GM19238 (cell line): ENCODE measurements around the gene FANCD2.
"Not testable (repeated sequence)": the region's sequence is repeated elsewhere in the genome, so short reads cannot be mapped to it uniquely, and the experiment has no call there.

Experiments
- DNase-seq: peaks from one replicate; pipeline ENCODE4 v3.0.0; 2011; ENCODE audit warnings: low spot score; ENCODE audit not compliant: insufficient read length

FANCD2 gene

DNA sequence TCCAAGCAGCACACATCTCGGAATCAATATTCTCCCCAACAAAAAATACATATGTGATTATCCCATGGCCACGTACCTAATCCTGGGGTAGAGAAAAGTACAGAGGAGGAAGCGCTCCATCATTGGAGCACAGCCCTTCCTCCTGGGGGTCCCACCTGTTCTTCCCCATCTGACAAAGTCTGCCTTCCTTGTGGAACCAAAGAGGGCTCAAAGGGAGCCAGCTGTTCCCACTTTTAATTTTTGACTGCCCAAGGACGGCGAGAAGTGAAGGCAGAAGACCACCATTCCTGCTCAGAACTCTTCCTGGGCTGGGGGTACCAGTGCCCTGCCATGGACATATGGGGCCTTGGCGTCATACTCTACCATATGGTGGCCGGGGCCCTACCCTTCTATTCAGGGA lies 14.1 kb upstream of the FANCD2 start:
- no peak for DNase-seq

DNA sequence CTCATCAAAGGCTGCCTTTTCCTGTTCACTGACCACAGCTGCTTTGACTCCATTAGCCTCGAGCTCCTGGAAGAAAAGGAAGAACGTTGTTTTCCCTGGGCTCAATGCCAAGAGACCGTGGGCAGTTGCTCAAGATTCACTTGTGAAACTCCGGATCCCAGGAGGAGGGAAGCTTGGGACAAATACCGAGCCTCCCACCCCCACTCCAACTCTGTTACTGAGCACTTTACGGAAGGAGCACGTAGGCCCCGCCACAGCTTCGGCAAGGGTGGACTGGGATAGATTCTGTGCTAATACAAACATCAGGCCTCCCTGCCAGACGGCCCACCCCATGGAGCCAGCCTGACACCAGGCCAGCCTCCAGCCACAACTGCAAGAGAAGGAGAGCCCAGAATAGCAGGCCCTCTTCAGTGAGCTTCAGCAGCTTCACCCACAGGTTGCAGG lies 10.8 kb upstream of the FANCD2 start:
- DNase-seq: no peak

DNA sequence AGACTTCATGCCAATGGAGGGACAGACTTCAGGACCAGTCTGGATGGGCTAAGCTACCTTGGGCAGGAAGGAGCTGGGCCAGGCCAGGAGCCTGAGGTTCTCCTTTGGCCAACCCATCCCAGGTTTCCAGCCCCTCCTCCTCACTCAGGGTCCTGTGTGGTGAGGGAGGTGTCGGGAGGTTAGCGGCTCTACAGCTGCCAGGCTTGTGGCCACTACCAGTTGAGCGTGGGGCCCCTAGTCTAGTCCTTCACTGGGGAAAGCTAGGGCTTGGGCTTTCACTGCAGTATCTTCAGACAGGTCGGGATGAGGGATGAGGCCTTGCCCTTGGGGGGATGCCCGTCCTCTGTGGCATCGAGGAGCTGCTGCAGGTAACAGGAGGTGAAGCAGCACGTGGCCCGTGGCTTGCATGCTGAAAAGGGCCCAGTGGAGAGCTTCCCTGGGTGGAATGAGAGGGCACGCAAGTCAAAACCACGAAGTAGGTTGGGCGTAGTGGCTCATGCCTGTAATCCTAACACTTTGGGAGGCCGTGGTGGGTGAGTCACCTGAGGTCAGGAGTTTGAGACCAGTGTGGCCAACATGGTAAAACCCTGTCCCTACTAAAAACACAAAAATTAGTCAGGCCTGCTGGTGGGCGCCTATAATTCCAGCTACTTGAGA lies 8.5 kb upstream of the FANCD2 start:
- DNase-seq: no peak

DNA sequence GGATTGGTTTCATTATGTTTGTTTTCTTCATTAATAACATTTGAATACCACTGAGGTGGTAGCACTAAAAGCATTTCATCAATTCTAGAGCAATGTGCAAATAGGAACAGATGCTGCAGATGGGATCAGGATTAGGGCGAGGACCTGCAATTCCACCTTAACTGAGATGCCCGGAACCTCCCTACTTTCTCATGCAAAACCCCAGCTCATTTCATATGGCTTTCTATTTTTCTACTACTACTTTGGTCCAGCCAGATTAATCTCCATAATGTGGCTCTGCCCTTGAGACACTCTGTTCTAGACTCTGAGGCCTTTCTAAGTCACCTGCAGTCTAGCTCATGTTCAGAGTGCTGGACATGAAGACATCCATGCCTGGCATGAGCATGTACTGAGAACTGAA lies 7.4 kb upstream of the FANCD2 start:
- DNase-seq: not testable (repeated sequence)

DNA sequence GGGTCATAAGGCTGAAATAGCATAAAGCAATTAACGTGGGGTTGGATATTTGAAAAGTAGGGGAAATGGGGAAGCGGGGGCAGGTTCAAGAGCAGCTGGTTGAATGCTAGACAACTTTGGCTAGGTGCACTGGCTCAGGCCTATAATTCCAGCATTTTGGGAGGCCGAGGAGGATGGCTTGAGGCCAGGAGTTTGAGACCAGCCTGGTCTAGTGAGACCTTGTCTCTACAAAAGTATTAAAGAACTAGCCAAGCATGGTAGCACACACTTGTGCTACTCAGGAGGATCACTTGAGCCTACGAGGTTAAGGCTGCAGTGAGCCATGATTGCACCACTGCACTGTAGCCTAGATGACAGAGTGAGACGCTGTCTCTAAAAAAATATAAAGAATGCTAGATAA lies 6.9 kb upstream of the FANCD2 start:
- DNase-seq: no peak

DNA sequence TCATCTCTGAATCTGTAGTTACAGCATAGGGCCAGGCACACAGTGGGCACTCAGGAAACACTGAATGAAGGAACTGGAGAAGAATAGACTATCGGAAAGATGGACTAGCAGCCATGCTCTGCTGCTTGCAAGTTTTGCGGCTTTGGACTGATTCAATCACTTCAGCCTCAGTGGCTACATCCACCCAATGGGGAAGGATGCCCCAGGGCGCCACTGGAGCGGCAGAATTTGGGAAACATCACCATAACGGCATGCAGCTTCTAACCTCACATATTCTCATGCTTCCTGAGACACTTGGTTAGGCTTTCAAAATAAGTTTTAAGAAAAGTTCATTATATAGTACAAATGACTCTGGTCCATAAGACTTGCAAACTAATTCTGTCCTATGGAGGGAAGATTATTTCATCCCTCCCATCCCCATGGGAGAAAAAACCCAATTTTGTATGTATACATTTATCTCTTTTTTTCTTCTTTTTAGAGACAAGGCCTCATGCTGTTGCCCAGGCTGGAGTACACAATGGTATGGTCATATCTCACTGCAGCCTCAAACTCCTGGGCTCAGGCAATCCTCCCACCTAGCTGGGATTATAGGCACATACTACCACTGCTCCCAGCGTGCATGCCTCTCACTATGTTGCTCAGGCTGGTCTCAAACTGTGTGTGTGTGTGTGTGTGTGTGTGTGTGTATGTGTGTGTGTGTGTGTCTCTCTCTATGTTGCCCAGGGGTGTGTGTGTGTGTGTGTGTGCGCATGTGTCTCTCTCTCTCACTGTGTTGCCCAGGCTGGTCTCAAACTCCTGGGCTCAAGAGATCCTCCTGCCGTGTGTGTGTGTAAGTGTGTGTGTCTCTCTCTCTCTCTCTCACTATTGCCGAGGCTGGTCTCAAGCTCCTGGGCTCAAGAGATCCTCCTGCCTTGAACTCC lies 4.1 kb upstream of the FANCD2 start:
- DNase-seq: no peak

DNA sequence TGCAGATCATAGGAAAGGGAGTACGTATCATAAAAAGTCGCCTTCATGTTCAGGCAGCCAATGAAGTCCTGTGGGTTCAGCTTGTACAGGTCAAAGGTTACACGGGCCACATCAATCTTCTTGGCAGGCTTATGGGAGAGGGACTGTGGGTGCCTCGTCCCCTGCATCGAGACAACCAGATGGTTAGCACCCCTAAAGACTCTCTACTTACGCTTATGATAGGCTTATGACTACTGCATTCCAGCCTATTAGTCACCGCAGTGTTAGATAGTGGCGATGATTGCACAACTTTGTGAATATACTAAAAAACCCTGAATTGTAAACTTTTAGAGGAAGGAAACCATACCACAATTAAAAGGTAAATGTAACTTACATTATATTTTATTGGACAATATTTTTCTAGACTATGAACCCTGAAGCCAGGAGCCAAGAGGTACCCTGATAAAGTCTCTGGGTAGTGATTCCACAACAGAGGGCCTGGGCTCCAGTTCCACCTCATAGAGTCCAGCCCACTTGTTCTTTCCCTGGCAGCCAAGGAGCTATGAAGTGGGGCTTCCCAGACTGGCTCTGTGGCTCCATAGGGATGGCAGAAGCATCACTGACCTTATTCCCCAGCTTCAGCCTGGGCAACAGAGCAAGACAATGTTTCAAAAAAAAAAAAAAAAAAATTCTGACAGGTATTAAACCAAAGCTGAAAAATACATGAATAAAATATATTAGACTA lies 2.5 kb upstream of the FANCD2 start:
- DNase-seq: no peak

DNA sequence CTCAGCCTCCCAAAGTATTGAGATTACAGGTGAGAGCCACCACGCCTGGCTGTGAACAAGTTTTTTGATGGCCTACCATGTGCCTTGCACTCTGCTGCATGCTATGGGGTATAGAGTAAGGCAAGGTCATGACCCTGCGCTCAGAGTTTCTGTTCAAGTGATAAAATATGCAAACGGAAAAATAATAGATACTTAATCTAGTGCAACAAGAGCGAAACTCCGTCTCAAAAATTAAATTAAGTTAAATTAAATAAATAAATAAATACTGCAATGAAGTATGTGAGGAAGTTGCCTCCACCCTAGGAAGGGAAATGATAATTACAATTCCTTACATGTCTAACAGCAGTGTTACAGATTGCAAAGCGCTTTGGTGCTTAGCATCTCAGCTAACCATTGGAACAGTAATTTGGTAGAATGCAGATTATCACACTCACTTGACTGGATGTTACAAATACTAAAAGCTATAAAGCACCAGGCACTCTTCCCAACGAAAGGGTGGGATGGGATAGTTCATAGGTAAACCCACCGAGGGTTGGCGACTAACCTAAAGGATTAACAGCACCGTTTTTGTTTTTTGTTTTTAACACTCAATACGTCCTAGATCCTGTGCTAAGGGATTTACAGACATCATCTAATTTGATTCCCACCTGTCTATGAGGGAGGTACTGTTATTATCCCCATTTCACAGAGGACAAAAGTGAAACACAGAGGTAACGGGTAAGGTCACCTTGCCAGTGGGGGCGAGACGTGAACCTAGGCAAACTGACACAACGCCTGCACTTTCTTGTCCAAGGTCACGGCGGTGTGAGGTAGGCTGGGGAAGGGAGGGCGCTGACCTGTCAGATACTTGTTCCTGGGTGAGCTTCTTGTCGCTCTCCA lies 793 bp upstream of the FANCD2 start:
- DNase-seq: no peak

DNA sequence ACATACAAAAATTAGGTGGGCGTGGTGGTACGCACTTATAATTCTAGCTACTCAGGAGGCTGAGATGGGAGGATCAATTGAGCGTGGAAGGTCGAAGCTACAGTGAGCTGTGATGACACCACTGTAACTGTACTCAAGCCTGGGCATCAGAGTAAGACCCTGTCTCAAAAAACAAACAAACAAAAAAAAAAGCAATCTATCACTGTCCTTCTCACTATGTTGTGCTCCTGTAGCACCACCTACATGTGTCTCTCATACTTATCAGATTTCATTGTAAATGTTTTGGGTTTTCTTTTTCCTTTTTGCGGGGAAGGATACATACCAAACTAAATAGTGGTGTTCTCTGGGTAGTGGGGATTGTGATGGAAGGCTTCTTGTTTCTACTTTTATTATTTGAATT lies 14.8 kb downstream of the FANCD2 start:
- DNase-seq: no peak

DNA sequence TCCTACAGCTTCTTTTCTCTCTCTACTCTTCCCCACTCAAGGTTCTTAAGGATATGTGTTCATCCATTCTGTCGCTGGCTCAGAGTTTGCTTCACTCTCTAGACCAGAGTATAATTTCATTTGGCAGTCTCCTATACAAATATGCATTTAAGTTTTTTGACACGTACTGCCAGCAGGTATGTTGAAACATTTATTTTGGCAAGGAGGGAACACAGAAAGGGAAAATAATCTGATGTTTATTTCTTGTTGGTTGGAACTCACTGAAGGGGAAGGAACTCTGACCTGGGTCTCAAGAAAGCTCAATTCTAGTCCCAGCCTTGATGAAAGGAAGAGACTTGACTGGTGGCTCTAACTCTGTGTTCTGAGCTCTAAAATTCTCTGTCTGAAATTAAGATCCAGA lies 21.6 kb downstream of the FANCD2 start:
- DNase-seq: no peak

DNA sequence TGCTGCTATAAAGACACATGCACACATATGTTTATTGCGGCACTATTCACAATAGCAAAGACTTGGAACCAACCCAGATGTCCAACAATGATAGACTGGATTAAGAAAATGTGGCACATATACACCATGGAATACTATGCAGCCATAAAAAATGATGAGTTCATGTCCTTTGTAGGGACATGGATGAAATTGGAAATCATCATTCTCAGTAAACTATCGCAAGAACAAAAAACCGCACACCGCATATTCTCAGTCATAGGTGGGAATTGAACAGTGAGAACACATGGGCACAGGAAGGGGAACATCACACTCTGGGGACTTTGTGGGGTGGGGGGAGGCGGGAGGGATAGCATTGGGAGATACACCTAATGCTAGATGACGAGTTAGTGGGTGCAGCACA lies 26.8 kb downstream of the FANCD2 start:
- not testable (repeated sequence) for DNase-seq

DNA sequence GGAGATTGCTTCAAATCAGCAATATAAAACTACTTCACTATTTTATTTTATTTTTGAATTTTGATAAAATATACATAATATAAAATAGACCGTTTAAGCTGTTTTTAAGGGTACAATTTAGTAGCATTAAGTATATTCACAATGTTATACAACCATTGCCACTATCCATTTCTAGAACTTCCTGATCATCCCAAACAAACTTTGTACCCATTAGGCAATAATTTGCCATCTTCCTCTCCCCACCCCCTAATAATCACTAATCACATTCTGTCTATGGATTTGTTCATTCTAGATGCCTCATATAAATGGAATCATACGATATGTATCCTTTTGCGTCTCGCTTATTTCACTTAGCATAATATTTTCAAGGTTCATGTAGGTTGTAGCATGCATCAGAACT lies 28.9 kb downstream of the FANCD2 start:
- no peak for DNase-seq

DNA sequence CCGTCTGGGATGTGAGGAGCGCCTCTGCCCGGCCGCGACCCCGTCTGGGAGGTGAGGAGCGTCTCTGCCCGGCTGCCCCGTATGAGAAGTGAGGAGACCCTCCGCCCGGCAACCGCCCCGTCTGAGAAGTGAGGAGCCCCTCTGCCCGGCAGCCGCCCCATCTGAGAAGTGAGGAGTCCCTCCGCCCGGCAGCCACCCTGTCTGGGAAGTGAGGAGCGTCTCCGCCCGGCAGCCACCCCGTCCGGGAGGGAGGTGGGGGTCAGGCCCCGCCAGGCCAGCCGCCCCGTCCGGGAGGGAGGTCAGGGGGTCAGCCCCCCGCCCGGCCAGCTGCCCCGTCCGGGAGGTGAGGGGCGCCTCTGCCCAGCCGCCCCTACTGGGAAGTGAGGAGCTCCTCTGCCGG lies 43.8 kb downstream of the FANCD2 start:
- not testable (repeated sequence) for DNase-seq

DNA sequence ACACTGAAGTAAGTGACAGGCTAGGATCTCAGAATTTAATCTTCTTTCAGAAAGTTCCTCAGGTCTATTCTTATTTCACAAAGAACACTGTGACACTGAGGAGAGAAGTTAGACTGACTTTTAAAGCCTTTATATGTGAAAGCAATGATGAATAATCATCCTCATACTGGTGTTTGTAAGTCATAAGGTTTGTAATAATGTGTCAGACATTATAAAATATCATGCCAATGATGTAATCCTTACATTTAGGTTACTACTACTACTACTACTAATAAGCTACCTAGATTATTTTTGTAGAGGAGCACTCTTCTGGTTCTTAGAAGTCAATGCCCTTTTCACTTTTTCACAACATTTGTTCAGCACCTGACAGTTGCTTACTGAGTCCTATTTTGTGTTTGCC lies 48.4 kb downstream of the FANCD2 start:
- DNase-seq: no peak

DNA sequence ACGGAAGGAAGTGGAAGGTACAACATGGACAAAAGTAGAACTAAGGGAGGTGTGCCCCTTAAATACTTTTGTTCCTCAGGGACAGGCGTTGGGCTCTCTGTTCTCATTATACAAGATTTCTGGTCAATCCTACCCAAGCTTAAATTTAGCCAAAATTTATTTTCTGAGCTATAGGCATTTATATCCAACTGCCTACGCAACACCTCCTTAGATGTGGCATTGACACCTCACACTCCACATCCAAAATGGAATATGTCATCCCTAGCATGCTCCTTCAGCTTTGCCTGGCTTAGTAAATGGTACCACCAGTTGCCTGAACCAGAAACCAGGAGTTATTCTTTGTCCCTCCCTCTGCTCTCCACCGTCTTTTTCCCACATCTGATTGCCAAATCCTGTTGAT lies 55.6 kb downstream of the FANCD2 start:
- no peak for DNase-seq

DNA sequence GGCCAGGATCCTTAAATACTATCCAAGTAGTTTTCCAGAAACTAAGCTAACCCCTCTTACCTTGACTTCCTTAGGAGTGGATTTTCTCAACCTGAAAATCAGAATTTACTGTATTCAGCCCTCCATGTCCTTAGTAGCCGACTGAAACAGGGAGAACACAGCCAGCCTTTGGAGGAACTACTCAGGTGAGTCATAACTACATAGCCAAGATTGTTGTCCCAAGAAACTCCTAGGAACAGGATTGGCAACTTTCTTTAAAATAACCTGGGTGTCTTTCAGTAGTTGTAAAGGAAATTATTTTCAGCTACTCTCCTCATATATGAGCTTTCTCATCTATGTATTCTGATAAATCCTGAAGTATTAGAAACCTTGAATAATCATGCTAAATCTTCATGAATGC lies 59.5 kb downstream of the FANCD2 start:
- no peak for DNase-seq

DNA sequence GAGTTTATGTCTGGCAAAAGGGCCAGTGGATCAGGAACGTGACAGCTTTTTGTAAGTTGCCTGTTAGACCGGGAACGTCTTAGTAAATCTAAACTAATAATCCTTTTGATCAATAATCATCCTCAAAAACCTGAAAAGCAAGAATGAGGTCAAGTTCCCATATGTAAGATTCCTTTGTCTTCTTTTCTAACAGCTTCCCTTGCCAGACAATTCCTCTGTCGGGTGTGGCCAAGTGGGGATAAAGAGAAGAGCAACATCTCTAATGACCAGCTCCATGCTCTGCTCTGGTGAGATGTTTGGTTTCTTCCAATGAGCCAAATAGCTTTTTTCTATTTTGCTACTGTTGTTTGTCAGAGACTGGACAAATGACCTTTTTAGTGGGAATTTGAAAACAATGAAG lies 62.0 kb downstream of the FANCD2 start:
- DNase-seq: no peak

DNA sequence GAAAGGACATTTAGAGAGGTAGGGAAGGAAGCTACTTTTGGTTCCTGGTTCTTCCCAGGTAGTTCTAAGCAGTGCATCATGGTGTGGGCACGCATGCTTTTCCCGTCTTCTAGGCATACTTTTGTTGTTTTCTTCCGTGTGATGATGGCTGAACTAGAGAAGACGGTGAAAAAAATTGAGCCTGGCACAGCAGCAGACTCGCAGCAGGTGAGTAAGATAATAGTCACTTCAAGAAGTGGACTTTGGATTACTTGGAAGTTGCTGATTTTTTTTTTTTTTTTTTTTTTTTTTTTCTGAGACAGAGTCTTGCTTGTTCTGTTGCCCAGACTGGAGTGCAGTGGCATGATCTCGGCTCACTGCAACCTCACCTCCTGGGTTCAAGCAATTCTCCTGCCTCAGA lies 63.9 kb downstream of the FANCD2 start:
- DNase-seq: no peak

DNA sequence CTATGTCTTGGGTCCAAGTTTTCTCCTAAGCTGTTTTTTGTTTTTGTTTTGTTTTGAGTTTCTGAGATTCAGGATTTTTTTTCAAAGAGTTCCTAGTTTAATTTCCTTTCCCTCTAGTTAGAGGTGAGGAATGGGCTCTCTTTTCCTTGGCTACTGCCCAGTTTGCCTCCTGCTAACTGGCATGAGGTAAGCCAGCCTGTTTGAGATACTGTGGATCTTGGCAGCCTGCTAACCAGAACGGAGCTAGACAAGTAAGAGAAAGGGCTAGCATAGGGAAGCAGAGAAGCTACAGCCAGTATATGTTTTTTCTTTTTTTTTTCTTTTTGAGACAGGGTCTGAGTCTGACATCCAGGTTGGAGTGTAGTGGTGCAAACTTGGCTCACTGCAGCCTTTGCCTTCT lies 64.5 kb downstream of the FANCD2 start:
- DNase-seq: not testable (repeated sequence)

DNA sequence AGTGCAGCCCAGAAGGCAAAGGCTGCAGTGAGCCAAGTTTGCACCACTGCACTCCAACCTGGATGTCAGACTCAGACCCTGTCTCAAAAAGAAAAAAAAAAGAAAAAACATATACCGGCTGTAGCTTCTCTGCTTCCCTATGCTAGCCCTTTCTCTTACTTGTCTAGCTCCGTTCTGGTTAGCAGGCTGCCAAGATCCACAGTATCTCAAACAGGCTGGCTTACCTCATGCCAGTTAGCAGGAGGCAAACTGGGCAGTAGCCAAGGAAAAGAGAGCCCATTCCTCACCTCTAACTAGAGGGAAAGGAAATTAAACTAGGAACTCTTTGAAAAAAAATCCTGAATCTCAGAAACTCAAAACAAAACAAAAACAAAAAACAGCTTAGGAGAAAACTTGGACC lies 65.2 kb downstream of the FANCD2 start:
- not testable (repeated sequence) for DNase-seq

DNA sequence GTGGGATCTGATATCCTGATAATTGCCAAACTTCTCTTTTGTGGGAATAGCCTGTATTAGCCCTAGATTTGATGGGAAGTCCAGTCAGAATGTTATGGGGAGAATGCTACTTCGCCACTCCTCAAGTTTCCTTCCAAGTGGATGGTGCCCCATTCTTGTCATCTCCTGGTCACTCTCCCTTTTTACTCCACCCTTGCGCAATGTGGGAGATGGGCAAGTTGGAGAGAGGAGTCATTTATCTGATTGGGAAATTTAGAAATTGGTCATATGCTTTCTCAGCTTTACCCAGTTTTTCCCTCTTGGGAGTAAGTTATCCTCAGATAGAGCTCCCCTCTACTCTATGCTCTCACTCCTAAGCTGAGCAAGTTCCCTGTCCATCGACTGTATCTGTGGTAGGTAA lies 67.4 kb downstream of the FANCD2 start:
- DNase-seq: no peak
